M059J (cell line): Measurements from ENCODE around the gene TBX21. TPM values are rescaled to one million over a fixed set of nuclear protein-coding genes. Genes with fewer than 3 reads are reported as not detected.
"Not testable (repeated sequence)": the region's sequence is repeated elsewhere in the genome, so short reads cannot be mapped to it uniquely, and the experiment has no call there.

ENCODE experiments used
- DNase-seq: peaks from one replicate; pipeline ENCODE4 v3.0.0-alpha.2; 2012; ENCODE audit warnings: low read depth
- total RNA-seq: library from RNA; depleted of rRNA; stranded (reverse); fragments of >200 nt; shearing (Covaris generic); gene quantifications from 2 replicates; pipeline ENCODE4 v1.2.3, GENCODE V29; 2014; rRNA removed

The TBX21 gene
- total RNA-seq, 1 experiment from 2014 or later = not detected

DNA sequence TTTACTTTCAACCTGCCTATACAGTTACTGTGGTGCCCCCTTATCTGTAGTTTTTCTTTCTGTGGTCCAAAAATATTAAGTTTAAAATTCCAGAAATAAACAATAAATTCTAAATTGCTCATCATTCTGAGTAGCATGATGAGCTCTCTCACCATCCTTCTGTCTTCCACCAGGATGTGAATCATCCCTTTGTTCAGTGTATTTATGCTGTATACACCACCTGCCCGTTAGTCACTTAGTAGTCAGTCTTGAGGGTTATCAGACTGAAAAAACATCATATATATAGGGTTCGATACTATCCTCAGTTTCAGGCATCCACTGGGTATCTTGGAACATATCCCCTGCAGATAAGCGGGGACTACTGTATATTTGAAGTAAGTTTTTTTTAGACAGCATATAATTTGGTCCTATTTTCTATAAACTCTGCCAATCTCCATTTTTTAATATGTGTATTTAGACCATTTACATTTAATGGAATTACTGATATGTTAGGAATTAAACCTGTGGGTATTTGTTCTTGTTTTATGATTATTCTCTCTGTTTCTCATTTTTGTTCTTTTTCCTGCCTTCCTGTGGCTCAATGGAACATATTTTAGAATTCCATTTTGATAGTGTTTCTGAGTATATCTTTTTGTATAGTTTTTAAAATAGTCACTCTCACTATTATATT, 31.0 kb downstream of the TBX21 start:
- DNase-seq = no peak

- DNase-seq = not testable (repeated sequence)
These were observed 40.6 kb downstream of the TBX21 start for GRCh38 chr17:47773649-47774048.

DNA sequence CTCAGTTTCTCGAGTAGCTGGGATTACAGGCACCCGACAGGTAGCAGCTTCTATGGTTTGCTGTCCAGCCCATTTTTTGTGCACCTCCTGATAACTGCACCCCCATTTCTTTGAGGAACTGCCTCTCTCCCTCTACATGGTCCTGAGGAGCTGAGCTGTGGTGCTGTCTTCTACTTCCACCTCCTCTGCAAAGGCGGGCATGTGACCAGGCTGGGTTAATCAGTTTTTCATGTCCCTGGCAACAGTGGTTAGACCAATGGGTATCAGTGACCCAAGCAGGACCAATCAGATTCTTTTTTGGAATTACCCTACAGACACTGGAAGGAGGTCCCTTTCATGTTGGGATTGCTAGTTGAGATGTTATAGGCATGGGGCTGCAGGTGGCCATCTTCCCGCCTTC, 41.3 kb downstream of the TBX21 start:
- no peak for DNase-seq

- DNase-seq = no peak
These were observed 42.0 kb downstream of the TBX21 start for GRCh38 chr17:47774987-47775580.

- peak; percentile 50 for DNase-seq
These were observed 43.5 kb downstream of the TBX21 start for GRCh38 chr17:47776330-47777197.

GRCh38 chr17:47778184-47778635, 45.2 kb downstream of the TBX21 start:
- DNase-seq = no peak

DNA sequence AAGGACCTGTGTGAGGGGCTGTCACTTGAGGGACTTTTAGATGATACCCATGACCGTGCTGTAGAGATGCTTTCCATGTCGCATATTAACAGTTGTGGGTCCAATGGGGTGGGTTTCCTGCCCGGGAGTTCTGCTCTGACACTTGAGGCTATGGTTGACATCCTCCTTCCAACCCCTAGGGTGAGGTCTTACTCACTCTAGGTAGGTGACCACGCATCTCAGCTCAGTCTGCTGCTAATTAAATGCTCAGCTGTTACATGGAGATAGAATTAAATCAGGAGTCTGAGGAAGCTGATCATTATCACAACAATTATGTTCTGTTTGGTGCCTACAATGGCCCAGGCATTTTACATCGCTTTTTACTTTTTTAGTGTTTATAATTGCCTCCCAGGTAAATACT, 48.4 kb downstream of the TBX21 start:
- no peak for DNase-seq

- DNase-seq = peak; percentile 8
These were observed 52.6 kb downstream of the TBX21 start for GRCh38 chr17:47785538-47786123.

- DNase-seq = peak; percentile 57
These were observed 56.9 kb downstream of the TBX21 start for GRCh38 chr17:47789611-47790561.

DNA sequence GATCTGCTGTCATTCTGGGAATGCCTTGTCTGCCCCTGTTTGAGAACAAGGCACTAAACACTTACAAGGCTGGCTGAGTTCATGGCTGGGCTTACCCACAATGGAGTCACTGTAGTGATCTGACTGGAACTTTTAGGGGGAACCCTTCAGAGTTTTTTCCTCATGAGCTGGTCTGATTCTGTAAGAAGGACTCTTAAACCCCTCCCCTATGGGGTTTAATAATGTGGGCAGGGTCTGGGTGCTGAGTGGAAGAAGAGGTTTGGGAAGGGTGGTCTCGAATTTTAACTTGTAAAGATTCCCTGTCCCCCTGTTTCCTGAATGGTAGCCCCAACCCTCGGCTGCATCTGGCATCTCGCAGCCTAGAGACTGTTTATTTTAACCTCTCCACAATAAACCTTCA, 58.0 kb downstream of the TBX21 start:
- DNase-seq = no peak

DNA sequence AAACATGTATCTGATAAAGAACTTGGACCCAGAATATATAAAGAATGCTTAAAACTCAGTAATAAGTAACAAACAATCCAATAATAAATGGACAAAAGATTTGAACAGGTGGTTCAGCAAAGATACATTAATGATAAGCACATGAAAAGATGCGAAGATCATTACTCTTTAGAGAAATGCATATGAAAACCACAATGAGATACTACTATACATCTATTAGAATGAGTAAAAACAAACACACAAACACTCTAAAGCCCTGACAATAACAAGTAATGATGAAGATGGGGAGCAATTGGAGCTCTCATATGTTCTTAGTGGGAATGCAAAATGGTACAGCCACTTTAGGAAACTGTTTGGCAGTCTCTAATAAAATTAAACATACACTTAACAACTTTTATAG, 59.4 kb downstream of the TBX21 start:
- DNase-seq = no peak

GRCh38 chr17:47792979-47793378, 59.9 kb downstream of the TBX21 start:
- DNase-seq = no peak

Other genes starting within 250 kb of the TBX21 start
- gene NPEPPS, start 202.1 kb upstream of the TBX21 start, total RNA-seq = 46.6 and 59.9 TPM in 2 replicates
- gene KPNB1, start 83.3 kb upstream of the TBX21 start, total RNA-seq = 279 and 297 TPM in 2 replicates
- gene TBKBP1, start 39.1 kb upstream of the TBX21 start, total RNA-seq = 1.3 and 2.6 TPM in 2 replicates
- 3.5 and 5.1 TPM in 2 replicates for gene OSBPL7, start 88.6 kb downstream of the TBX21 start, total RNA-seq
- 39.9 and 41.5 TPM in 2 replicates for gene MRPL10, start 98.3 kb downstream of the TBX21 start, total RNA-seq
- 0.12 TPM in 1 of 2 replicates, not detected in the other for gene LRRC46, start 98.4 kb downstream of the TBX21 start, total RNA-seq
- gene SCRN2, start 108.0 kb downstream of the TBX21 start, total RNA-seq = 19.3 and 24.0 TPM in 2 replicates
- gene SP6, start 117.9 kb downstream of the TBX21 start, total RNA-seq = 0.79 and 1.5 TPM in 2 replicates
- gene SP2, start 163.0 kb downstream of the TBX21 start, total RNA-seq = 1.6 and 3.8 TPM in 2 replicates
- gene PNPO, start 208.3 kb downstream of the TBX21 start, total RNA-seq = 40.1 and 54.2 TPM in 2 replicates
- not detected in 2 replicates for gene PRR15L, start 224.6 kb downstream of the TBX21 start, total RNA-seq
- gene CDK5RAP3, start 237.9 kb downstream of the TBX21 start, total RNA-seq = 60.4 and 69.5 TPM in 2 replicates